ENCODE measurements around the gene SLC38A9.
"Not testable (repeated sequence)": the region's sequence is repeated elsewhere in the genome, so short reads cannot be mapped to it uniquely, and the experiment has no call there.

DNA sequence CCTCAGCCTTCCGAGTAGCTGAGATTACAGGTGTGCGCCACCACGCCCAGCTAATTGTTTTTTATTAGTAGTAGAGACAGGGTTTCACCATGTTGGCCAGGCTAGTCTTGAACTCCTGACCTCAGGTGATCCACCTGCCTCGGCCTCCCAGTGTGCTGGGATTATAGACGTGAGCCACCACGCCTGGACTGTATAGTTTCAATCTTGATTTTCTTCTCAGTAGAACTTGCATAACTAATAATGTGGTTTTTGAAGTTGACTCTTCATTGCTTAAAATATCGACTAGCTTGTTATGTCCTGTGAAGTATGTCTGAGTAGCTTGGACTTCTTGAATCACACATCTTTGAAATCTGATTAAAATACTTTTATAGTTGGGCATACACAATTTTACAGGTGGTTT is 49.6 kb upstream of the SLC38A9 start:
- not testable (repeated sequence) for TF ChIP-seq EZH2 (IDR thresholded peaks at IDR 0.05); POLR2AphosphoS5 (IDR thresholded peaks at IDR 0.05; ENCODE audit: borderline replicate concordance, low read depth, low read length)
